ENCODE data around the gene RPS27L.
A peak's percentile ranks its signal among the peaks of the same experiment; 100 is the strongest.
"Not testable (repeated sequence)": the region's sequence is repeated elsewhere in the genome, so short reads cannot be mapped to it uniquely, and the experiment has no call there.

RPS27L gene

GRCh38 chr15:63135281-63135680 is 22.0 kb downstream of the RPS27L start:
- DNase-seq: no peak

- DNase-seq: no peak
Measured at GRCh38 chr15:63134245-63134985, 22.9 kb downstream of the RPS27L start.

DNA sequence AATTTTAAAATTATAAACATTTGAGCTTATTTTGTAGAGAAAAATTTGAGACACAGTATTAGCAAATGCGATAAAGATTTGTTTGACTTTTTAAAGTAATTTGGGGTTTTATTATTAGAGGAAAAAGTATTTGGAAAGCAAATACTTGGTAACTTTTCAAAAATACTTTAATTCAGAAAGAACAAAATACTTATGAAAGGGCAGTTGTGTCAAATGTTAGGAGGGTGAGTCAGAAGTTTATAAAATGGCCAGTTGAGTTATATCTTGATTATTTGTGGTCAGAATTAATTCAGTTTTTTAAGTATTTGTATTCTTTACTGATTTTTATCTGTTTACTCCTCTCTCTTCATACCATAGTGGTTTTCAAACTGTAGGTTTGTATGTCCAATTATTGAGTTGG is 23.5 kb downstream of the RPS27L start:
- no peak for DNase-seq

- no peak for DNase-seq
Measured at GRCh38 chr15:63126726-63127125, 30.6 kb downstream of the RPS27L start.

DNA sequence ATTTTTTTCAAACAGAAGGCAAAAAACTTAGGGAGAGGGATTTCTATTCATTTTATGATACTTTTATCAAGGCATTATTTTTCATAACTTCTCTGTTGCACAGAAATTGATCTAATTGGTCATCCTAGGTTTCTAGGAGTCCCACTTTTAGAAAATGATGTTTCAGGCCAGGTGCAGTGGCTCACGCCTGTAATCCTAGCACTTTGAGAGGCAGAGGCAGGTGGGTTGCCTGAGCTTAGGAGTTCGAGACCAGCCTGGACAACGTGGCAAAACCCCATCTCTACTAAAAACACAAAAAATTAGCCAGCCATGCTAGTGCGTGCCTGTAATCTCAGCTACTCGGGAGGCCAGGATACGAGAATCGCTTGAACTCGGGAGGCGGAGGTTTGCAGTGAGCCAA is 32.8 kb downstream of the RPS27L start:
- no peak for DNase-seq

- peak; percentile 93 for DNase-seq
Measured at GRCh38 chr15:63122002-63122875, 35.0 kb downstream of the RPS27L start.

- DNase-seq: peak; percentile 82
Measured at GRCh38 chr15:63121382-63122001, 35.8 kb downstream of the RPS27L start, which contains the start of gene LACTB. TSS of gene LACTB (plus strand) at chr15:63121861. CDS start at chr15:63121872, 11 bp downstream.

- DNase-seq: no peak
Measured at GRCh38 chr15:63118854-63119253, 38.4 kb downstream of the RPS27L start.

GRCh38 chr15:63114465-63114864 is 42.8 kb downstream of the RPS27L start:
- DNase-seq: no peak

- DNase-seq: no peak
Measured at GRCh38 chr15:63112871-63113270, 44.4 kb downstream of the RPS27L start.

DNA sequence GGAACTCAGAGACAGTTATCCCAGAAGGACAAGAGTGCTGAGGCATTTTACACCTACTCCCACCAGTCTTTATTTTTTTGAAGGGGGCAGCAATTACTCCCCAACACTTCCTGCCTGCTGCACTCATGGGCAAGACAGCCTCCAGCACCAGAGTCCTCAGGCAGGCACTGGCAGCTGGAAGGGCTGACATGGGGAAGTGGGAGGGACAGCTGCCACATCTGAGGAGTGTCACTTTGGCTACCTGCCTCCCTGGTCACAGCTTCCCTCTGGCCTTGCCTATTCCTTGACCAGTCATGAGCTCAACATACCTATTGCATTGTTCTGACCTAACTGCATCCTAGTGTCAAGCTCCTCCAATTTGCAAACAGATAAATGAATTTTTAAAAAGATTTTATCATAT is 45.8 kb downstream of the RPS27L start:
- DNase-seq: no peak

GRCh38 chr15:63110428-63111026 is 46.8 kb downstream of the RPS27L start:
- no peak for DNase-seq

- DNase-seq: no peak
Measured at GRCh38 chr15:63109920-63110319, 47.4 kb downstream of the RPS27L start.

- DNase-seq: no peak
Measured at GRCh38 chr15:63109498-63109897, 47.8 kb downstream of the RPS27L start.

DNA sequence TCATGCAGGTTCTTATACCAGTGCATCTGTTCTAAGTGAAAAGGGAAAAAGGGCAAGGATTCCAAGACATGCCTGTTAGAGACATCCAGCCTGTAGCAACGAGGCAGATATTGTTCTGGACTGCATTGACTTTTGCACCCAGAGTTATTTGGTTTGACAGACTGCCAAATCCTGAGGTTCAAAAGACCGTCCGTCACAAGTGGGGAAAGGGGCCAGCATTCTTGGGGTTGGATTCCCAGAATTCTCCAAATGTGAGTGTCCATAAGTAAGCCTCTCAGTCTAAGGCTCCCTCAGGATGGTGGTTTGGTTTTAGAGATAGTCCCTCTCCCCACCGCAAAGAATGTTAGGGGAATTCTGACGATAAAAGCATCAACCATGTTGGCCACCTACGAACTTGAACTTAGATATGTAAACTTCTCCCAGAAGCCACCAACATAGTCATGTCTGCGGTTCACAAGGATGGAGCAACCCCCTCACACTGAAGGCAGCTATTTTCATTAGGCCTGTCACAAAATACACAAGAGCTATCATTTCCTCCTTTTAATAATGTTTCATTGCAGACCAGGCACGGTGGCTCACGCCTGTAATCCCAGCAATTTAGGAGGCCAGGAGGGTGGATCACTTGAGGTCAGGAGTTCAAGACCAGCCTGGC is 49.3 kb downstream of the RPS27L start:
- DNase-seq: no peak

DNA sequence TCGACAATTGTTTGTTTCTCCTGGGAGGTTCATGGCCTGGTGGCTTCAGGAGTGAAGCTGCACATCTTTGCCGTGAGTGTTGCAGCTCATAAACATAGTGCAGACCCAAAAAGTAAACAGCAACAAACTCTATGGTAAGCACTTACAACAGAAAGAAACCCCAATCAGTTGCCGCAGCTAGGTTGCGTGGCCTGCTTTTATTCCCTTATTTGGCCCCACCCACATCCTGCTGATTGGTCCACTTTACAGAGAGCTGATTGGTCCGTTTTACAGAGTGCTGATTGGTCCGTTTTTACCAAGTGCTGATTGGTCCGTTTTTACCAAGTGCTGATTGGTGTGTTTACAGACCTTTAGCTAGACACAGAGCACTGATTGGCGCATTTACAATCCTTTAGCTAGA is 51.9 kb downstream of the RPS27L start:
- not testable (repeated sequence) for DNase-seq

DNA sequence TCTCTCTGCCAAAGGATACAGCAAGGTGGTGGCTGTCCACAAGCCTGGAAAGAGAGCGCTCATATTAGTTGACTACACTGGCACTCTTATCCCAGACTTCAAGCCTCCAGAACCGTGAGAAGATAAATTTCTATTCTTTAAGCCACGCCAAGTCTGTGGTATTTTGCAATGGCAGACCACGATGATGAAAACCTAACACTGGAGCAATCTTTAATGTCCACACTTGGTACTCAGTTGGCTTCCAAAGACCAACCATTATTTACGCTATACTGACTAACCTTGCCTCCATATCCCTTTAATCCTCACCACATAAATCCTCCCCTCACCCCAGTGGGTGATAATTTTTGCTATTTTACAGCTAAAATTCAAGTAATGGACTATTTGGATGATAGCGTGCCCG is 52.5 kb downstream of the RPS27L start:
- no peak for DNase-seq

- DNase-seq: no peak
Measured at GRCh38 chr15:63103416-63103815, 53.9 kb downstream of the RPS27L start.

- not testable (repeated sequence) for DNase-seq
Measured at GRCh38 chr15:63099581-63099980, 57.7 kb downstream of the RPS27L start.

GRCh38 chr15:63098901-63099300 is 58.4 kb downstream of the RPS27L start:
- not testable (repeated sequence) for DNase-seq
